ENCODE data around the gene AKR1B1. TPM values are rescaled to one million over a fixed set of nuclear protein-coding genes. Genes with fewer than 3 reads are reported as not detected.
A peak's percentile ranks its signal among the peaks of the same experiment; 100 is the strongest.

AKR1B1 gene
- total RNA-seq, 3 donors from 2014 or later = 91.2 to 98.1 (median 96.7) TPM

GRCh38 chr7:134461916-134462315 lies 3.0 kb upstream of the AKR1B1 start:
- ATAC-seq (no peak), DNase-seq (no peak)
- Mint-ChIP-seq H3K36me3 (ENCODE audit: insufficient read depth) (peaks cover 2% of the 10 kb centered on the region), H3K27me3 (ENCODE audit: low read depth) (no peaks in the 10 kb centered on the region), H3K9me3 (peaks cover 17% of the 10 kb centered on the region), H3K4me1 (ENCODE audit: low read depth) (peaks cover 23% of the 10 kb centered on the region), H3K4me3 (no peak overlapping the region)

GRCh38 chr7:134459981-134460380 lies 1.1 kb upstream of the AKR1B1 start:
- peaks cover 31% of the 10 kb centered on the region for H3K4me1 Mint-ChIP-seq (ENCODE audit: low read depth)
- ATAC-seq = no peak
- no peaks in the 10 kb centered on the region for H3K27me3 Mint-ChIP-seq (ENCODE audit: low read depth)
- no peak overlapping the region for H3K4me3 Mint-ChIP-seq
- peaks cover 5% of the 10 kb centered on the region for H3K36me3 Mint-ChIP-seq (ENCODE audit: insufficient read depth)
- peaks cover 9% of the 10 kb centered on the region for H3K9me3 Mint-ChIP-seq
- no peak for DNase-seq

- H3K4me1 Mint-ChIP-seq (ENCODE audit: low read depth) = peaks cover 47% of the 10 kb centered on the region
- H3K27me3 Mint-ChIP-seq (ENCODE audit: low read depth) = no peaks in the 10 kb centered on the region
- no peaks in the 10 kb centered on the region for H3K9me3 Mint-ChIP-seq
- H3K36me3 Mint-ChIP-seq (ENCODE audit: insufficient read depth) = peaks cover 3% of the 10 kb centered on the region
- H3K4me3 Mint-ChIP-seq = peak overlapping the region; percentile 84
- DNase-seq = peak; percentile 47
- peak; percentile 64 to 74 for ATAC-seq
Observed at GRCh38 chr7:134458341-134458805, 527 bp downstream of the AKR1B1 start.

- Mint-ChIP-seq H3K4me1 (ENCODE audit: low read depth) (peaks cover 48% of the 10 kb centered on the region), H3K9me3 (no peaks in the 10 kb centered on the region), H3K36me3 (ENCODE audit: insufficient read depth) (peaks cover 3% of the 10 kb centered on the region), H3K27me3 (ENCODE audit: low read depth) (no peaks in the 10 kb centered on the region), H3K4me3 (peak overlapping the region; percentile 84)
- no peak for ATAC-seq
- no peak for DNase-seq
Observed at GRCh38 chr7:134457210-134457609, 1.7 kb downstream of the AKR1B1 start.

GRCh38 chr7:134454277-134454676 lies 4.6 kb downstream of the AKR1B1 start:
- Mint-ChIP-seq H3K9me3 (no peaks in the 10 kb centered on the region), H3K4me1 (ENCODE audit: low read depth) (peaks cover 40% of the 10 kb centered on the region), H3K27me3 (ENCODE audit: low read depth) (no peaks in the 10 kb centered on the region), H3K4me3 (peak overlapping the region; percentile 11), H3K36me3 (ENCODE audit: insufficient read depth) (peaks cover 10% of the 10 kb centered on the region)
- no peak for DNase-seq
- no peak for ATAC-seq

- ATAC-seq (no peak), DNase-seq (no peak)
- Mint-ChIP-seq H3K9me3 (no peaks in the 10 kb centered on the region), H3K4me3 (no peak overlapping the region), H3K27me3 (ENCODE audit: low read depth) (no peaks in the 10 kb centered on the region), H3K36me3 (ENCODE audit: insufficient read depth) (peaks cover 15% of the 10 kb centered on the region), H3K4me1 (ENCODE audit: low read depth) (peaks cover 38% of the 10 kb centered on the region)
Observed at GRCh38 chr7:134453518-134453917, 5.4 kb downstream of the AKR1B1 start.

GRCh38 chr7:134452991-134453473 lies 5.9 kb downstream of the AKR1B1 start:
- no peak for DNase-seq
- Mint-ChIP-seq H3K4me1 (ENCODE audit: low read depth) (peaks cover 34% of the 10 kb centered on the region), H3K9me3 (no peaks in the 10 kb centered on the region), H3K36me3 (ENCODE audit: insufficient read depth) (peaks cover 19% of the 10 kb centered on the region), H3K27me3 (ENCODE audit: low read depth) (no peaks in the 10 kb centered on the region), H3K4me3 (no peak overlapping the region)
- ATAC-seq = no peak

- no peak for DNase-seq
- ATAC-seq = no peak
- Mint-ChIP-seq H3K9me3 (no peaks in the 10 kb centered on the region), H3K4me1 (ENCODE audit: low read depth) (peaks cover 28% of the 10 kb centered on the region), H3K27me3 (ENCODE audit: low read depth) (no peaks in the 10 kb centered on the region), H3K36me3 (ENCODE audit: insufficient read depth) (peaks cover 25% of the 10 kb centered on the region), H3K4me3 (no peak overlapping the region)
Observed at GRCh38 chr7:134452419-134452838, 6.5 kb downstream of the AKR1B1 start.

GRCh38 chr7:134451656-134452055 lies 7.2 kb downstream of the AKR1B1 start:
- peaks cover 31% of the 10 kb centered on the region for H3K36me3 Mint-ChIP-seq (ENCODE audit: insufficient read depth)

GRCh38 chr7:134450294-134451000 lies 8.5 kb downstream of the AKR1B1 start:
- ATAC-seq (no peak), DNase-seq (no peak)
- H3K4me1 Mint-ChIP-seq (ENCODE audit: low read depth) = peaks cover 22% of the 10 kb centered on the region
- H3K9me3 Mint-ChIP-seq = no peaks in the 10 kb centered on the region
- no peaks in the 10 kb centered on the region for H3K27me3 Mint-ChIP-seq (ENCODE audit: low read depth)
- H3K4me3 Mint-ChIP-seq = no peak overlapping the region
- H3K36me3 Mint-ChIP-seq (ENCODE audit: insufficient read depth) = peaks cover 32% of the 10 kb centered on the region

More at GRCh38 chr7:134451656-134452055, 7.2 kb downstream of the AKR1B1 start:
- ATAC-seq (no peak), DNase-seq (no peak)
- Mint-ChIP-seq H3K4me3 (no peak overlapping the region), H3K4me1 (ENCODE audit: low read depth) (peaks cover 25% of the 10 kb centered on the region), H3K27me3 (ENCODE audit: low read depth) (no peaks in the 10 kb centered on the region), H3K9me3 (no peaks in the 10 kb centered on the region)

- no peaks in the 10 kb centered on the region for H3K9me3 Mint-ChIP-seq
- DNase-seq (no peak), ATAC-seq (no peak)
- H3K4me3 Mint-ChIP-seq = no peak overlapping the region
- H3K27me3 Mint-ChIP-seq (ENCODE audit: low read depth) = no peaks in the 10 kb centered on the region
- peaks cover 14% of the 10 kb centered on the region for H3K4me1 Mint-ChIP-seq (ENCODE audit: low read depth)
- H3K36me3 Mint-ChIP-seq (ENCODE audit: insufficient read depth) = peaks cover 40% of the 10 kb centered on the region
Observed at GRCh38 chr7:134449680-134450079, 9.2 kb downstream of the AKR1B1 start.

GRCh38 chr7:134448356-134449229 lies 10.3 kb downstream of the AKR1B1 start:
- DNase-seq (no peak), ATAC-seq (no peak)
- H3K4me1 Mint-ChIP-seq (ENCODE audit: low read depth) = peaks cover 3% of the 10 kb centered on the region
- H3K9me3 Mint-ChIP-seq = no peaks in the 10 kb centered on the region
- H3K27me3 Mint-ChIP-seq (ENCODE audit: low read depth) = no peaks in the 10 kb centered on the region
- no peak overlapping the region for H3K4me3 Mint-ChIP-seq
- peaks cover 49% of the 10 kb centered on the region for H3K36me3 Mint-ChIP-seq (ENCODE audit: insufficient read depth)

- H3K9me3 Mint-ChIP-seq = no peaks in the 10 kb centered on the region
- H3K4me3 Mint-ChIP-seq = no peak overlapping the region
- no peaks in the 10 kb centered on the region for H3K4me1 Mint-ChIP-seq (ENCODE audit: low read depth)
Observed at GRCh38 chr7:134447383-134447782, 11.5 kb downstream of the AKR1B1 start.

GRCh38 chr7:134446923-134447322 lies 12.0 kb downstream of the AKR1B1 start:
- no peak for ATAC-seq
- Mint-ChIP-seq H3K4me3 (no peak overlapping the region), H3K36me3 (ENCODE audit: insufficient read depth) (peaks cover 60% of the 10 kb centered on the region), H3K27me3 (ENCODE audit: low read depth) (no peaks in the 10 kb centered on the region), H3K9me3 (no peaks in the 10 kb centered on the region), H3K4me1 (ENCODE audit: low read depth) (no peaks in the 10 kb centered on the region)
- no peak for DNase-seq

More at GRCh38 chr7:134447383-134447782, 11.5 kb downstream of the AKR1B1 start:
- Mint-ChIP-seq H3K27me3 (ENCODE audit: low read depth) (no peaks in the 10 kb centered on the region), H3K36me3 (ENCODE audit: insufficient read depth) (peaks cover 57% of the 10 kb centered on the region)
- no peak for DNase-seq
- no peak for ATAC-seq
